K562 (cell line): ENCODE data around the gene ZGLP1. TPM values are rescaled to one million over a fixed set of nuclear protein-coding genes. Genes with fewer than 3 reads are reported as not detected.
A peak's percentile ranks its signal among the peaks of the same experiment; 100 is the strongest.

Source experiments
- ASH1L ChIP-seq: fragments of 450-650 bp; IDR thresholded peaks from 2 replicates; pipeline ENCODE4 v1.6.1; 2018; ENCODE audit warnings: borderline replicate concordance, mild to moderate bottlenecking, low read depth; ENCODE audit not compliant: partially characterized antibody
- CBFB ChIP-seq: sonication (generic); formaldehyde crosslinking; IDR thresholded peaks from 2 replicates; pipeline ENCODE4 v1.4.0; 2020; ENCODE audit warnings: mild to moderate bottlenecking, missing genetic modification reagents
- RREB1 ChIP-seq: fragments of 250-450 bp; sonication (Bioruptor Pico); IDR thresholded peaks from 2 replicates; pipeline ENCODE4 v1.4.0; 2020
- ZBTB40 ChIP-seq, 2 experiments: fragments of 450-650 bp in 1 of 2; sonication (generic) in 1 of 2; formaldehyde crosslinking in 1 of 2; IDR thresholded peaks; 2 replicates each; pipeline versions ENCODE4 v1.7.1 to v1.9.0; 2016 to 2022; ENCODE audit warnings: inconsistent platforms in 1 of 2, mild to moderate bottlenecking in 1 of 2, missing genetic modification reagents in 1 of 2
- ZC3H4 ChIP-seq: sonication (generic); formaldehyde crosslinking; IDR thresholded peaks from 2 replicates; pipeline ENCODE4 v1.9.0; 2021; ENCODE audit warnings: missing genetic modification reagents, borderline replicate concordance
- ZNF583 ChIP-seq: fragments of 250-450 bp; sonication (Bioruptor Pico); IDR thresholded peaks from 2 replicates; pipeline ENCODE4 v1.4.0; 2020
- polyA plus RNA-seq, 8 experiments: library from polyadenylated mRNA; depleted of rRNA in 4 of 8; stranded (reverse) in 5 of 8; unstranded in 3 of 8; fragments of >200 nt; fragmentation: Nextera tagmentation in 2 of 8; fragmentation: Illumina TruSeq in 1 of 8; extraction: Ambion mirVana in 2 of 8; extraction: Trizol in 1 of 8; gene quantifications; 2 replicates each; pipeline versions ENCODE4 v1.2.1 to v1.2.3, GENCODE V29; 2011 to 2014; ENCODE audit warnings: inconsistent platforms in 1 of 8, missing spikeins in 1 of 8
- total RNA-seq, 7 experiments: library from RNA; depleted of rRNA in 6 of 7; stranded (reverse); fragments of >200 nt in 6 of 7; fragmentation: Illumina TruSeq in 2 of 7; extraction: Trizol in 2 of 7; gene quantifications; 2 replicates each; pipeline versions ENCODE4 v1.2.1 to v1.2.3, GENCODE V29; 2011 to 2021; ENCODE audit warnings: low replicate concordance in 1 of 7

ZGLP1 gene
- total and polyA plus RNA-seq, 9 of the 15 experiments (the other 6 are each of a cell fraction or from before 2014, with no cell fraction given), result 0.24 to 4.5 (median 2.2) TPM

GRCh38 chr19:10292789-10293636 is 16.6 kb downstream of the ZGLP1 start (continued):
- TF ChIP-seq RREB1 (CRISPR knock-in tag) (no peak), ZC3H4 (no peak), ZNF583 (CRISPR knock-in tag) (no peak), ZBTB40 (IDR thresholded peaks at IDR 0.05) (0 out of 2 replicates have a peak, but pooled peaks have one; percentile 29), ZBTB40 (CRISPR knock-in tag; IDR thresholded peaks at IDR 0.05) (no peak), ASH1L (no peak), CBFB (no peak)
